ENCODE measurements around the gene SMAD9. TPM values are rescaled to one million over a fixed set of nuclear protein-coding genes. Genes with fewer than 3 reads are reported as not detected.

The SMAD9 gene
- total and polyA plus RNA-seq, 2 experiments from 2014 or later, result 3.2 to 5.8 TPM

- H3K27ac ChIP-seq, result no peak overlapping the region
- H3K79me2 ChIP-seq, result peaks cover 60% of the 10 kb centered on the region
- no peaks in the 10 kb centered on the region for H3K9me3 ChIP-seq (ENCODE audit: low read depth)
- H3K4me3 ChIP-seq, result no peak overlapping the region
- TF ChIP-seq, protein P1, sequence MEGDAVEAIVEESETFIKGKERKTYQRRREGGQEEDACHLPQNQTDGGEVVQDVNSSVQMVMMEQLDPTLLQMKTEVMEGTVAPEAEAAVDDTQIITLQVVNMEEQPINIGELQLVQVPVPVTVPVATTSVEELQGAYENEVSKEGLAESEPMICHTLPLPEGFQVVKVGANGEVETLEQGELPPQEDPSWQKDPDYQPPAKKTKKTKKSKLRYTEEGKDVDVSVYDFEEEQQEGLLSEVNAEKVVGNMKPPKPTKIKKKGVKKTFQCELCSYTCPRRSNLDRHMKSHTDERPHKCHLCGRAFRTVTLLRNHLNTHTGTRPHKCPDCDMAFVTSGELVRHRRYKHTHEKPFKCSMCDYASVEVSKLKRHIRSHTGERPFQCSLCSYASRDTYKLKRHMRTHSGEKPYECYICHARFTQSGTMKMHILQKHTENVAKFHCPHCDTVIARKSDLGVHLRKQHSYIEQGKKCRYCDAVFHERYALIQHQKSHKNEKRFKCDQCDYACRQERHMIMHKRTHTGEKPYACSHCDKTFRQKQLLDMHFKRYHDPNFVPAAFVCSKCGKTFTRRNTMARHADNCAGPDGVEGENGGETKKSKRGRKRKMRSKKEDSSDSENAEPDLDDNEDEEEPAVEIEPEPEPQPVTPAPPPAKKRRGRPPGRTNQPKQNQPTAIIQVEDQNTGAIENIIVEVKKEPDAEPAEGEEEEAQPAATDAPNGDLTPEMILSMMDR (IDR thresholded peaks at IDR 0.05; ENCODE audit: poor library complexity), result no peak
- no peak overlapping the region for H3K4me2 ChIP-seq
- no peak for DNase-seq (ENCODE audit: low spot score)
- 77% methylated on average over 5 of the region's 5 CpGs for WGBS (ENCODE audit: low lambda C conversion rate, missing lambda C conversion rate)
- H4K20me1 ChIP-seq (ENCODE audit: insufficient read depth, poor library complexity, severe bottlenecking), result no peaks in the 10 kb centered on the region
- H2AFZ ChIP-seq, result no peak overlapping the region
- no peaks in the 10 kb centered on the region for H3K27me3 ChIP-seq
- no peaks in the 10 kb centered on the region for H3K4me1 ChIP-seq (ENCODE audit: insufficient read depth)
- H3K9me2 ChIP-seq (replicated peaks; ENCODE audit: insufficient read depth), result no peaks in the 10 kb centered on the region
- H3K36me3 ChIP-seq (replicated peaks; ENCODE audit: insufficient read depth, low read depth), result no peaks in the 10 kb centered on the region
Measured at GRCh38 chr13:36915106-36915505, 4.9 kb downstream of the SMAD9 start.

- no peaks in the 10 kb centered on the region for H4K20me1 ChIP-seq (ENCODE audit: insufficient read depth, poor library complexity, severe bottlenecking)
- no peaks in the 10 kb centered on the region for H3K36me3 ChIP-seq (replicated peaks; ENCODE audit: insufficient read depth, low read depth)
- no peak overlapping the region for H2AFZ ChIP-seq
- DNase-seq (ENCODE audit: low spot score), result no peak
- H3K9me2 ChIP-seq (replicated peaks; ENCODE audit: insufficient read depth), result no peaks in the 10 kb centered on the region
- 84% methylated on average over 4 of the region's 4 CpGs for WGBS (ENCODE audit: low lambda C conversion rate, missing lambda C conversion rate)
- no peaks in the 10 kb centered on the region for H3K4me1 ChIP-seq (ENCODE audit: insufficient read depth)
- peaks cover 60% of the 10 kb centered on the region for H3K79me2 ChIP-seq
- no peaks in the 10 kb centered on the region for H3K27me3 ChIP-seq
- no peak overlapping the region for H3K27ac ChIP-seq
- no peaks in the 10 kb centered on the region for H3K9me3 ChIP-seq (ENCODE audit: low read depth)
- no peak overlapping the region for H3K4me2 ChIP-seq
- no peak for TF ChIP-seq EZH2phosphoT487 (IDR thresholded peaks at IDR 0.05; ENCODE audit: low read depth, severe bottlenecking, unreplicated experiment)
- TF ChIP-seq, protein P1 (IDR thresholded peaks at IDR 0.05; ENCODE audit: poor library complexity), result no peak
- no peak for TF ChIP-seq EZH2 (IDR thresholded peaks at IDR 0.05; ENCODE audit: borderline replicate concordance)
- no peak overlapping the region for H3K4me3 ChIP-seq
Measured at GRCh38 chr13:36914648-36915047, 5.4 kb downstream of the SMAD9 start.

GRCh38 chr13:36913463-36913862, 6.6 kb downstream of the SMAD9 start:
- DNase-seq (ENCODE audit: low spot score), result no peak
- TF ChIP-seq, protein P1 (IDR thresholded peaks at IDR 0.05; ENCODE audit: poor library complexity), result no peak
- no peak for TF ChIP-seq EZH2phosphoT487 (IDR thresholded peaks at IDR 0.05; ENCODE audit: low read depth, severe bottlenecking, unreplicated experiment)
- no peak for TF ChIP-seq EZH2 (IDR thresholded peaks at IDR 0.05; ENCODE audit: borderline replicate concordance)
- H3K4me2 ChIP-seq, result no peak overlapping the region
- H3K36me3 ChIP-seq (replicated peaks; ENCODE audit: insufficient read depth, low read depth), result no peaks in the 10 kb centered on the region
- H3K4me1 ChIP-seq (ENCODE audit: insufficient read depth), result no peaks in the 10 kb centered on the region
- peaks cover 59% of the 10 kb centered on the region for H3K79me2 ChIP-seq
- no peak overlapping the region for H2AFZ ChIP-seq
- no peaks in the 10 kb centered on the region for H3K27me3 ChIP-seq
- H3K4me3 ChIP-seq, result no peak overlapping the region
- no peaks in the 10 kb centered on the region for H3K9me3 ChIP-seq (ENCODE audit: low read depth)
- H4K20me1 ChIP-seq (ENCODE audit: insufficient read depth, poor library complexity, severe bottlenecking), result no peaks in the 10 kb centered on the region
- no peak overlapping the region for H3K27ac ChIP-seq
- no peaks in the 10 kb centered on the region for H3K9me2 ChIP-seq (replicated peaks; ENCODE audit: insufficient read depth)

GRCh38 chr13:36912973-36913372, 7.1 kb downstream of the SMAD9 start:
- Histone ChIP-seq H3K27ac (no peak overlapping the region), H3K36me3 (replicated peaks; ENCODE audit: insufficient read depth, low read depth) (no peaks in the 10 kb centered on the region), H3K4me1 (ENCODE audit: insufficient read depth) (no peaks in the 10 kb centered on the region), H3K9me2 (replicated peaks; ENCODE audit: insufficient read depth) (no peaks in the 10 kb centered on the region), H3K27me3 (no peaks in the 10 kb centered on the region), H3K79me2 (peaks cover 56% of the 10 kb centered on the region), H3K4me3 (no peak overlapping the region), H4K20me1 (ENCODE audit: insufficient read depth, poor library complexity, severe bottlenecking) (no peaks in the 10 kb centered on the region), H3K4me2 (no peak overlapping the region), H2AFZ (no peak overlapping the region), H3K9me3 (ENCODE audit: low read depth) (no peaks in the 10 kb centered on the region)
- DNase-seq (ENCODE audit: low spot score), result no peak
- TF ChIP-seq EZH2 (IDR thresholded peaks at IDR 0.05; ENCODE audit: borderline replicate concordance) (no peak), EZH2phosphoT487 (IDR thresholded peaks at IDR 0.05; ENCODE audit: low read depth, severe bottlenecking, unreplicated experiment) (no peak)
- TF ChIP-seq, protein P1 (IDR thresholded peaks at IDR 0.05; ENCODE audit: poor library complexity), result no peak
- WGBS (ENCODE audit: low lambda C conversion rate, missing lambda C conversion rate), result 78% methylated on average over 2 of the region's 2 CpGs
